ENCODE measurements around the gene FMO1. TPM values are rescaled to one million over a fixed set of nuclear protein-coding genes. Genes with fewer than 3 reads are reported as not detected.

Gene FMO1
- total and polyA plus RNA-seq, 4 donors = 0.28 to 7.3 (median 0.81) TPM; not detected in 1

Other genes with a start within 250 kb of the FMO1 start
- gene FMO3, start 157.6 kb upstream of the FMO1 start, total RNA-seq = 1 to 10 TPM; 2.8 to 3.7 TPM
- 10 to 100 TPM in 1 of 2 donors, 1 to 10 TPM in 1; 9.0 to 13.5 TPM for gene FMO3, start 157.6 kb upstream of the FMO1 start, polyA plus RNA-seq
- 100 to 1,000 TPM; 183 to 213 TPM for gene FMO2, start 63.2 kb upstream of the FMO1 start, total RNA-seq
- 100 to 1,000 TPM; 157 to 232 TPM for gene FMO2, start 63.2 kb upstream of the FMO1 start, polyA plus RNA-seq
- gene FMO4, start 65.7 kb downstream of the FMO1 start, total RNA-seq = 10 to 100 TPM in 1 of 2 donors, 1 to 10 TPM in 1; 9.6 to 12.3 TPM
- gene FMO4, start 65.7 kb downstream of the FMO1 start, polyA plus RNA-seq = 1 to 10 TPM; 8.4 to 9.4 TPM
- 100 to 1,000 TPM; 170 to 181 TPM for gene PRRC2C, start 237.0 kb downstream of the FMO1 start, total RNA-seq
- gene PRRC2C, start 237.0 kb downstream of the FMO1 start, polyA plus RNA-seq = 100 to 1,000 TPM in 1 of 2 donors, 10 to 100 TPM in 1; 19.2 to 193 TPM